ENCODE results near the gene MMEL1. TPM values are rescaled to one million over a fixed set of nuclear protein-coding genes. Genes with fewer than 3 reads are reported as not detected.
A peak's percentile ranks its signal among the peaks of the same experiment; 100 is the strongest.

The MMEL1 gene
- total and polyA plus RNA-seq, 7 experiments from 2014 or later, result 2.0 to 20.5 (median 2.8) TPM

DNA sequence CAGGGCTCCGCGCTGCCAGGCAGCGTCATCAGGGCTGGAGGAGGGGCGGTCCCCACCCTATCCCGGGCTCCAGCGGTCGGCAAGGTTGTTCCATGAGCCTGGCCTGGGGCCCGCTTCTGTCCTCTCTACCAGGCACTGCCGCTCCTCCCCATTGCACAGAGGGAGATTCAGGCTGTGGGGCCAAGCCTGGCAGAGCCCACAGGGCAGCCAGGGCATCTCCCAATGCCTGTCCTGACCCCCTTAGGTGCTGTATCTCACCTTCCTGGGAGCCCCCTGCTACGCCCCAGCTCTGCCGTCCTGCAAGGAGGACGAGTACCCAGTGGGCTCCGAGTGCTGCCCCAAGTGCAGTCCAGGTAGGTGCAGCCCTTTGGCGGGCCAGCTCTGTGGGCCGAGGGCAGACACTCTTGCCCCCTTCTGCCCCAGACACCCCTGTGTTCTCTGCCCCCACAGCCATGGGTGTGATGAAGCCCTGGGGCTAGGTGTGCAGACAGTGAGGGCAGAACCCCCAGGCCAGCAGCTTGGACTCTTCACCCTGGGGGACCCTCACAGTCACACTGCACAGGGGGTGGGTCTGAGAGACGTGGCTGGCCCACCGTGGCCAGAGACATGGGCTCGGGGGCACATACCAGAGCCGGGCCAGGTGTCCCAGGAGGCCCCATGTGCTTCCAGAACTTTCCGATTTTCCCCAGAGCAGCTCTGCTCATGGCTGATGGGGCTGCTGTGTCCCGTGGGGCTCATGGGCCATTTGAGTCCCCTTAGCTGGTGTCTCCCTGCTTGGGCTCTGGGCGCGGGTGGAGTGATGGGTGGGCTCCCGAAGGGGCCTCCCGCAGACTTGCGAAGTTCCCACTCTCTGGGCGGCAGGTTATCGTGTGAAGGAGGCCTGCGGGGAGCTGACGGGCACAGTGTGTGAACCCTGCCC lies 75.1 kb downstream of the MMEL1 start:
- POLR2A ChIA-PET, result interaction anchor here (1.8 to 9.5 kb wide), 5 partner anchors 10 to 33 kb away, joined by 4 to 253 read pairs (median 15); partner anchors contain the start of genes PANK4 and PRXL2B
- Mint-ChIP-seq H3K9me3 (peaks cover 0 to 1% (median 0%) of the 10 kb centered on the region in 11 donors), H3K4me3 (peak overlapping the region; percentile 89 to 100 (median 99)), H3K36me3 (peaks cover 0 to 20% (median 3%) of the 10 kb centered on the region in 5 donors), H3K27me3 (no peaks in the 10 kb centered on the region), H3K27ac (peak overlapping the region in 8 of 9 donors; percentile 62 to 99 (median 97)), H3K4me1 (peaks cover 15 to 44% (median 38%) of the 10 kb centered on the region in 7 donors)
- no peak for ATAC-seq
- CTCF ChIA-PET, result interaction anchor here (2.9 kb wide), 1 partner anchor 20 kb away, joined by 13 read pairs; no protein-coding TSS in a partner anchor
- Histone ChIP-seq H3K4me1 (ENCODE audit: control insufficient read depth in 2 of 2, insufficient read depth in 2 of 2, low read length in 2 of 2) (peaks cover 25 to 28% of the 10 kb centered on the region in 2 donors), H3K9me3 (ENCODE audit: control insufficient read depth in 2 of 3, low read length in 3 of 3) (no peaks in the 10 kb centered on the region), H3K27ac (ENCODE audit: low read depth, low read length) (peak overlapping the region; percentile 93), H3K36me3 (ENCODE audit: control insufficient read depth in 2 of 3, insufficient read depth in 3 of 3, low read length in 3 of 3) (peaks cover 0 to 60% (median 0%) of the 10 kb centered on the region in 3 experiments), H3K4me3 (ENCODE audit: low read length) (peak overlapping the region; percentile 83), H3K27me3 (ENCODE audit: control insufficient read depth in 2 of 2, insufficient read depth in 2 of 2, low read length in 2 of 2) (no peaks in the 10 kb centered on the region)
- DNase-seq, result no peak
- intact Hi-C loops (cut with micrococcal nuclease), result no loop called here

DNA sequence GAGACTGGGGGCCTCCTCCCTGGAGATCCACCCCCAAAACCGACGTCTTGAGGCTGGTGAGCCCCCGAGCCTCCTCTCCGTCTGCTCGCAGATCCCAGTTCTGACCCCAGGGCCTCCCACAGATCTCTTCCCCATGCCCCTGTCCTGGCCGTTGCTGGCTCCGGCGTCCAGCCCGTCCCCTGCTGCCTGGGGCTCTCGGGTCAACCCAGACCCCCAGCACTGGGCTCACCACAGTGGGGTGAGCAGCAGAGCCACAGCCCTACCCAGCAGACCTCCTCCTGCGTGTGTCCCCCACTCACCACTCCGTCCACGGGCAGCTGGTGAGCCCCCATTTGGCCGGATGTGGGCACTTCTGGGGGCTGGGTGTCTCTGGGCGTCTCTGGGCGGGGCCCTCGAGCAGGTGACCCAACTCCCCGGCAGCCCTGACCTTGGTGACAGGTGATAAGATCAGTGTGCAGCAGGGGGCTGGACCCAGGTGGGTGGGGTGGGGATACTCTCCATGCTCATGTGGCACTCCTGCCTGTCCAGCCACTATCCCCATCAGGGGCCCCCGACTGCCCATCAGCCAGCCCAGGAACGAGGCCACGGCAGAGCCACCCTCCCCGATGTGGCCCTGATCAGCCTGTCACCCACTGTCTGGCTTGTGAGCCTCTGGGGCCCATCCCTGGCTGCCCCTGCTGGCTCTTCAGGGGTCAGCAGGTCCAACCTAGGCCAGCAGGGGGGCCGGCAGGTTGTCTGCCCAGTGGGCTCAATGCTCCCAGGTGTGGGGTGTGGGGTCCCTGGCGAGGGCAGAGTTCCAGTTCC lies 75.9 kb downstream of the MMEL1 start:
- H3K9me3 ChIP-seq (ENCODE audit: control insufficient read depth in 2 of 3, low read length in 3 of 3), result no peaks in the 10 kb centered on the region
- peaks cover 0 to 51% (median 0%) of the 10 kb centered on the region in 3 experiments for H3K36me3 ChIP-seq (ENCODE audit: control insufficient read depth in 2 of 3, insufficient read depth in 3 of 3, low read length in 3 of 3)
- no peaks in the 10 kb centered on the region for H3K27me3 ChIP-seq (ENCODE audit: control insufficient read depth in 2 of 2, insufficient read depth in 2 of 2, low read length in 2 of 2)
- no peaks in the 10 kb centered on the region for H3K27me3 Mint-ChIP-seq
- ATAC-seq (peak; percentile 1), DNase-seq (peak in 1 of 9 donors; percentile 62)
- peak overlapping the region; percentile 83 for H3K4me3 ChIP-seq (ENCODE audit: low read length)
- H3K27ac Mint-ChIP-seq, result peak overlapping the region; percentile 89 to 99 (median 99)
- H3K4me3 Mint-ChIP-seq, result peak overlapping the region; percentile 89 to 100 (median 99)
- H3K4me1 ChIP-seq (ENCODE audit: control insufficient read depth in 2 of 2, insufficient read depth in 2 of 2, low read length in 2 of 2), result peaks cover 25 to 28% of the 10 kb centered on the region in 2 donors
- H3K4me1 Mint-ChIP-seq, result peaks cover 15 to 44% (median 38%) of the 10 kb centered on the region in 7 donors
- POLR2A ChIA-PET, result interaction anchor here (1.2 to 9.5 kb wide), 9 partner anchors 9 to 165 kb away, joined by 4 to 253 read pairs (median 9); partner anchors contain the start of genes MORN1, PANK4, PRXL2B and RER1
- peak overlapping the region; percentile 93 for H3K27ac ChIP-seq (ENCODE audit: low read depth, low read length)
- CTCF ChIA-PET, result interaction anchor here (0.7 to 3.0 kb wide), 12 partner anchors 9 to 365 kb away, joined by 3 to 28 read pairs (median 4); partner anchors contain the start of gene PEX10
- intact Hi-C loops (cut with micrococcal nuclease), result loop anchor here (1.0 kb wide), 4 partner anchors 9 to 86 kb away; no protein-coding TSS in a partner anchor
- peaks cover 0 to 1% (median 0%) of the 10 kb centered on the region in 11 donors for H3K9me3 Mint-ChIP-seq
- peaks cover 0 to 20% (median 0%) of the 10 kb centered on the region in 5 donors for H3K36me3 Mint-ChIP-seq

DNA sequence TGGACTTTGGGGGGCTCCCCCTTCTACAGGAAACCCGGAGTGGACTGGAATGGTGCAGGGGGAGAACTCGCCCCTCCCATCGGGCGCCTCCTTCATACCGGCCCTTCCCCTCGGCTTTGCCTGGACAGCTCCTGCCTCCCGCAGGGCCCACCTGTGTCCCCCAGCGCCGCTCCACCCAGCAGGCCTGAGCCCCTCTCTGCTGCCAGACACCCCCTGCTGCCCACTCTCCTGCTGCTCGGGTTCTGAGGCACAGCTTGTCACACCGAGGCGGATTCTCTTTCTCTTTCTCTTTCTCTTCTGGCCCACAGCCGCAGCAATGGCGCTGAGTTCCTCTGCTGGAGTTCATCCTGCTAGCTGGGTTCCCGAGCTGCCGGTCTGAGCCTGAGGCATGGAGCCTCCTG lies 76.5 kb downstream of the MMEL1 start, which contains the start of gene TNFRSF14:
Gene TNFRSF14, plus strand, starts transcription at position 95 of the 401 bp plus-strand sequence. Its CDS starts 294 bp downstream, at position 389.
- H3K9me3 ChIP-seq (ENCODE audit: control insufficient read depth in 2 of 3, low read length in 3 of 3), result no peaks in the 10 kb centered on the region
- DNase-seq (peak; percentile 47 to 82 (median 75)), ATAC-seq (peak; percentile 76)
- H3K36me3 Mint-ChIP-seq, result peaks cover 0 to 16% (median 0%) of the 10 kb centered on the region in 5 donors
- no peaks in the 10 kb centered on the region for H3K27me3 Mint-ChIP-seq
- H3K4me1 ChIP-seq (ENCODE audit: control insufficient read depth in 2 of 2, insufficient read depth in 2 of 2, low read length in 2 of 2), result peaks cover 25 to 28% of the 10 kb centered on the region in 2 donors
- POLR2A ChIA-PET, result interaction anchor here (0.7 to 9.5 kb wide), 13 partner anchors 8 to 361 kb away, joined by 3 to 253 read pairs (median 6); partner anchors contain the start of genes FAAP20, MORN1, PANK4 and PRXL2B
- H3K27ac Mint-ChIP-seq, result peak within 1 kb of the TSS; percentile 89 to 99 (median 99)
- peak within 1 kb of the TSS; percentile 93 for H3K27ac ChIP-seq (ENCODE audit: low read depth, low read length)
- H3K4me1 Mint-ChIP-seq, result peaks cover 12 to 42% (median 36%) of the 10 kb centered on the region in 7 donors
- intact Hi-C loops (cut with micrococcal nuclease), result loop anchor here (1.0 kb wide), 4 partner anchors 8 to 87 kb away; no protein-coding TSS in a partner anchor
- peak within 1 kb of the TSS; percentile 83 for H3K4me3 ChIP-seq (ENCODE audit: low read length)
- peaks cover 0 to 45% (median 0%) of the 10 kb centered on the region in 3 experiments for H3K36me3 ChIP-seq (ENCODE audit: control insufficient read depth in 2 of 3, insufficient read depth in 3 of 3, low read length in 3 of 3)
- CTCF ChIA-PET, result interaction anchor here (0.7 to 3.0 kb wide), 13 partner anchors 9 to 366 kb away, joined by 3 to 28 read pairs (median 5); partner anchors contain the start of gene PEX10
- no peaks in the 10 kb centered on the region for H3K27me3 ChIP-seq (ENCODE audit: control insufficient read depth in 2 of 2, insufficient read depth in 2 of 2, low read length in 2 of 2)
- H3K4me3 Mint-ChIP-seq, result peak within 1 kb of the TSS; percentile 89 to 100 (median 99)
- peaks cover 0 to 1% (median 0%) of the 10 kb centered on the region in 11 donors for H3K9me3 Mint-ChIP-seq

DNA sequence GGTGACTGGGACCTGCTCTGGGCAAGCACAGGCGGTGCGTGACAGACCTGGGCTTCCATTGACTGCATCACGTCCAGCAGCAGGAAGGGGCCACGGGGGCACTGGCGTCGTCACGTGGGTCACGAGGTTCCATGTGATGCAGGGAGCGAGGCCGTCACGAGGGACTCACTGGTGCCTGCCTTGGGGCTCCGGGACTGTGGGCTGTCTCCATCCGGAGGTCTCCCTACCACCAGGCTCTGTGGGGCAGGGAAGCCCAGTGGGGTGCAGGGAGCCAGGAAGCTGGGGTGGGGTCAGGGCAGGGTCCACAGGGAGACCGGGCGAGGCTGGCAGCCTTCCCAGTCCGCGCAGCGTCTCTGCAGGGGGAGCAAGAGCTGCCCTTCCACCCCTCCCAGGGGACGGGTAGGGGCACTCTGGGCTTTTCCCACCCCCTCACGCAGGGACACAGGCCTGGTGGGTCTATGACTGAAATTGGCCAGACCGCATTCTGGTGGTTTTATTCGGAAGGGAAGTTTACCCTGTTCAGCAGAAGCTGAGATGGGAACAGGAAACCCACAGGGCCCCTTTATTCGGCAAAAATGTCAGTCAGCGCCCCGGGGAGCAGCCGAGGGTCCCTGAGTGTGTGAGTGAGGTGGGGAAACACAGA lies 77.1 kb downstream of the MMEL1 start:
- CTCF ChIA-PET, result interaction anchor here (0.6 to 3.0 kb wide), 14 partner anchors 8 to 366 kb away, joined by 3 to 28 read pairs (median 4); partner anchors contain the start of gene PEX10
- Mint-ChIP-seq H3K27me3 (no peaks in the 10 kb centered on the region), H3K36me3 (peaks cover 0 to 14% (median 0%) of the 10 kb centered on the region in 5 donors), H3K9me3 (peaks cover 0 to 1% (median 0%) of the 10 kb centered on the region in 11 donors), H3K4me1 (peaks cover 9 to 41% (median 34%) of the 10 kb centered on the region in 7 donors), H3K27ac (peak overlapping the region; percentile 89 to 99 (median 99)), H3K4me3 (peak overlapping the region; percentile 89 to 100 (median 99))
- intact Hi-C loops (cut with micrococcal nuclease), result loop anchor here (1.0 kb wide), 5 partner anchors 7 to 285 kb away; no protein-coding TSS in a partner anchor
- no peaks in the 10 kb centered on the region for H3K9me3 ChIP-seq (ENCODE audit: control insufficient read depth in 2 of 3, low read length in 3 of 3)
- peaks cover 25 to 28% of the 10 kb centered on the region in 2 donors for H3K4me1 ChIP-seq (ENCODE audit: control insufficient read depth in 2 of 2, insufficient read depth in 2 of 2, low read length in 2 of 2)
- H3K27me3 ChIP-seq (ENCODE audit: control insufficient read depth in 2 of 2, insufficient read depth in 2 of 2, low read length in 2 of 2), result no peaks in the 10 kb centered on the region
- H3K36me3 ChIP-seq (ENCODE audit: control insufficient read depth in 2 of 3, insufficient read depth in 3 of 3, low read length in 3 of 3), result peaks cover 0 to 40% (median 0%) of the 10 kb centered on the region in 3 experiments
- peak; percentile 47 to 79 (median 55) for DNase-seq
- ATAC-seq, result peak; percentile 72
- peak overlapping the region; percentile 83 for H3K4me3 ChIP-seq (ENCODE audit: low read length)
- POLR2A ChIA-PET, result interaction anchor here (0.7 to 9.5 kb wide), 14 partner anchors 8 to 998 kb away, joined by 3 to 253 read pairs (median 6); partner anchors contain the start of genes FAAP20, MORN1, PANK4 and PRXL2B
- peak overlapping the region; percentile 93 for H3K27ac ChIP-seq (ENCODE audit: low read depth, low read length)

DNA sequence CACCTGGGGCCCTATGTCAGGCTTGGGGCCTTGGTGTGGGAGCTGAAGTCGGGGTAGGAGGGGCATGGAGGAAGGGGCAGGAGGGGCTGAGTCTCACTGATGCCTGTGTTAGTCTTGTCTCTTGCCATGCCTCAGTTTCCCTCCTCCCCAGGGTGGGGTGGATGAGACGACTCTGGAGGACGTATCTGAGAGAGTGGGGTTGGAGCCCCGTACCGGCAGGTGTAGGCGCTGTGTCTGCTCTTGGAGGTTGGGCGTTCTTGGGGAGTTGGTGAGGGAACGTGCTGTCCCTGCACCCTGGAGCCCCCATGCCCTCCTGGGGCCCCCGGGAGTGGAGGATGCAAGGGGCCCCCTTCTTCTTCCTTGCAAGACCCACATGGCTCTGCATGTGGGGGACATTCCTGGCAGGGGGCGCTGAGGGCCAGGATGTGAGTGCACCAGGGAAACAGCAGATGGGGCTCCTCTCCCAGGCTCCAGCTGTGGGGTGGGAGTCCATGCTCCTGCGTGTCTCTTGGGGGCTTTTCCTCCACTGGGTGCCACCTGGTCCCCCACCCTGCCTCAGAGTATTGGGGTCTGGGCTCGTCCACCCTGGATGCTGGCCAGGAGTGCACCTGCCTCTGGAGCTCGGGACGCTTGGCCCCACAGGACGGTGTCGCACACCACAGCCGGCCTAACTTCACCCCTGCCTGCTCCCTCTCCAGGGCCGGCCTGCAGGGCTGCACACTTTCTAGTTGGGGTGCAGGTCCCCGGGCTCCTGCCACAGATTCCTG lies 78.0 kb downstream of the MMEL1 start:
- Histone ChIP-seq H3K27ac (ENCODE audit: low read depth, low read length) (peak overlapping the region; percentile 93), H3K4me1 (ENCODE audit: control insufficient read depth in 2 of 2, insufficient read depth in 2 of 2, low read length in 2 of 2) (peaks cover 25 to 28% of the 10 kb centered on the region in 2 donors), H3K36me3 (ENCODE audit: control insufficient read depth in 2 of 3, insufficient read depth in 3 of 3, low read length in 3 of 3) (peaks cover 0 to 31% (median 0%) of the 10 kb centered on the region in 3 experiments), H3K9me3 (ENCODE audit: control insufficient read depth in 2 of 3, low read length in 3 of 3) (no peaks in the 10 kb centered on the region), H3K27me3 (ENCODE audit: control insufficient read depth in 2 of 2, insufficient read depth in 2 of 2, low read length in 2 of 2) (no peaks in the 10 kb centered on the region), H3K4me3 (ENCODE audit: low read length) (peak overlapping the region; percentile 39)
- peak in 8 of 9 donors; percentile 50 to 72 (median 58) for DNase-seq
- ATAC-seq, result peak; percentile 43
- Mint-ChIP-seq H3K4me3 (peak overlapping the region; percentile 40 to 100 (median 95)), H3K36me3 (peaks cover 0 to 15% (median 0%) of the 10 kb centered on the region in 5 donors), H3K27me3 (no peaks in the 10 kb centered on the region), H3K4me1 (peaks cover 9 to 41% (median 35%) of the 10 kb centered on the region in 7 donors), H3K9me3 (peaks cover 0 to 1% (median 0%) of the 10 kb centered on the region in 11 donors), H3K27ac (peak overlapping the region in 8 of 9 donors; percentile 85 to 99 (median 97))
- ChIA-PET CTCF (interaction anchor here (1.0 to 3.0 kb wide), 5 partner anchors 23 to 140 kb away, joined by 3 to 28 read pairs (median 6); no protein-coding TSS in a partner anchor), POLR2A (interaction anchor here (2.0 to 9.5 kb wide), 2 partner anchors 27 to 163 kb away, joined by 6 to 253 read pairs; partner anchors contain the start of genes MORN1, PRXL2B and RER1)
- intact Hi-C loops (cut with micrococcal nuclease), result loop anchor here (1.0 kb wide), 2 partner anchors 30 to 285 kb away; no protein-coding TSS in a partner anchor
